Spinal cord (tissue), 4 donors: ENCODE data around the gene LMO2. TPM values are rescaled to one million over a fixed set of nuclear protein-coding genes. Genes with fewer than 3 reads are reported as not detected.

Experiments
- polyA plus RNA-seq, 2 donors: library from polyadenylated mRNA; unstranded; fragments of 120-200 nt; gene quantifications; one replicate each; pipeline ENCODE4 v1.2.1, GENCODE V29; 2013; ENCODE audit not compliant: insufficient read length in 2 of 2
- total RNA-seq, 2 donors: library from RNA; depleted of rRNA in 1 of 2; stranded (reverse); fragments of 120-200 nt in 1 of 2; fragments of >200 nt in 1 of 2; gene quantifications; one replicate each; pipeline versions ENCODE4 v1.2.3 to v1.2.4, GENCODE V29; 2013 to 2014

The LMO2 gene
- total and polyA plus RNA-seq, 4 donors = 22.3 to 72.7 (median 56.2) TPM

Other genes starting within 250 kb of the LMO2 start
- gene C11orf91, start 191.2 kb downstream of the LMO2 start, total RNA-seq = not detected
- gene C11orf91, start 191.2 kb downstream of the LMO2 start, polyA plus RNA-seq = not detected
- 100 to 1,000 TPM; 157 to 326 TPM for gene CD59, start 155.7 kb downstream of the LMO2 start, total RNA-seq
- gene CD59, start 155.7 kb downstream of the LMO2 start, polyA plus RNA-seq = 100 to 1,000 TPM; 123 to 161 TPM
- gene FBXO3, start 117.6 kb downstream of the LMO2 start, total RNA-seq = 10 to 100 TPM; 72.8 to 73.9 TPM
- 10 to 100 TPM; 60.6 to 64.1 TPM for gene FBXO3, start 117.6 kb downstream of the LMO2 start, polyA plus RNA-seq
- gene CAPRIN1, start 159.7 kb upstream of the LMO2 start, total RNA-seq = 100 to 1,000 TPM; 181 to 279 TPM
- 100 to 1,000 TPM; 205 to 243 TPM for gene CAPRIN1, start 159.7 kb upstream of the LMO2 start, polyA plus RNA-seq
- gene NAT10, start 213.6 kb upstream of the LMO2 start, total RNA-seq = 10 to 100 TPM; 18.5 to 30.5 TPM
- 10 to 100 TPM; 42.6 to 44.9 TPM for gene NAT10, start 213.6 kb upstream of the LMO2 start, polyA plus RNA-seq